HFF-Myc (cell line): ENCODE results near the gene CORO1A.
"Not testable (repeated sequence)": the region's sequence is repeated elsewhere in the genome, so short reads cannot be mapped to it uniquely, and the experiment has no call there.

Experiments
- DNase-seq: peaks from one replicate; pipeline ENCODE4 v3.0.0-alpha.2; 2011; ENCODE audit warnings: low read depth; ENCODE audit errors: extremely low read depth
- H3K4me3 ChIP-seq: replicated peaks from 2 replicates; pipeline ENCODE4 v1.5.1; 2011; ENCODE audit warnings: low read depth, mild to moderate bottlenecking, control low read depth, low read length
- CTCF ChIP-seq: IDR thresholded peaks from 2 replicates; pipeline ENCODE4 v1.5.1; 2012; ENCODE audit warnings: mild to moderate bottlenecking, low read depth, low read length, control low read depth; ENCODE audit errors: missing control alignments

Gene CORO1A

GRCh38 chr16:30152517-30152916, 30.9 kb upstream of the CORO1A start:
- no peak for TF ChIP-seq CTCF
- H3K4me3 ChIP-seq = no peak overlapping the region
- DNase-seq = no peak

DNA sequence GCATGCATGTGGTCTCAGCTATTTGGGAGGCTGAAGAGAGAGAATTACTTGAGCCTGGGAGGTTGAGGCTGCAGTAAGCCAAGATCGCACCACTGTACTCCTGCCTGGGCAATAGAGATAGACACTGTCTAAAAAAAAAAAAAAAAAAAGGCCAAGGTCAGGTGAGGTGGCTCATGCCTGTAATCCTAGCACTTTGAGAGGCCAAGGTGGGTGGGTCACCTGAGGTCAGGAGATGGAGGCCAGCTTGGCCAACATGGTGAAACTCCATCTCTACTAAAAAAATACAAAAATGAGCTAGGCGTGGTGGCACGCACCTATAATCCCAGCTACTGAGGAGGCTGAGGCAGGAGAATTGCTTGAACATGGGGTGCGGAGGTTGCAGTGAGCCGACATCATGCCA, 28.2 kb upstream of the CORO1A start:
- DNase-seq = no peak
- no peak overlapping the region for H3K4me3 ChIP-seq
- no peak for TF ChIP-seq CTCF

DNA sequence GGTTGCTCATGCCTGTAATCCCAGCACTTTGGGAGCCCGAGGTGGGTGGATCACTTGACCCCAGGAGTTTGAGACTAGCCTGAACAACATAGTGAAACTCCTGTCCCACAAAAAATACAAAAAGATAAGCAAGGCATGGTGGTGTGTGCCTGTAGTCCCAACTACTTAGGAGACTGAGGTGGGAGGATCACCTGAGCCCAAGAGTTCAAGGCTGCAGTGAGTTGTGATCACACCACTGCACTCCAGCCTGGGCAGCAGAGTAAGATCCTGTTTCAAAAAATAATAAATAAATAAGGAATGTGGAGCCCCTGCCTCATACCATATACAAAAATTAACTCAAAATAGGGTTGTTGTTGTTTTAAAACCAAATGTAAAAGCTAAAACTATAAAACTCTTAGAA, 26.2 kb upstream of the CORO1A start:
- no peak for TF ChIP-seq CTCF
- DNase-seq = no peak
- no peak overlapping the region for H3K4me3 ChIP-seq

- H3K4me3 ChIP-seq = no peak overlapping the region
- TF ChIP-seq CTCF = no peak
- DNase-seq = no peak
These were observed 19.9 kb upstream of the CORO1A start for GRCh38 chr16:30163538-30163937.

DNA sequence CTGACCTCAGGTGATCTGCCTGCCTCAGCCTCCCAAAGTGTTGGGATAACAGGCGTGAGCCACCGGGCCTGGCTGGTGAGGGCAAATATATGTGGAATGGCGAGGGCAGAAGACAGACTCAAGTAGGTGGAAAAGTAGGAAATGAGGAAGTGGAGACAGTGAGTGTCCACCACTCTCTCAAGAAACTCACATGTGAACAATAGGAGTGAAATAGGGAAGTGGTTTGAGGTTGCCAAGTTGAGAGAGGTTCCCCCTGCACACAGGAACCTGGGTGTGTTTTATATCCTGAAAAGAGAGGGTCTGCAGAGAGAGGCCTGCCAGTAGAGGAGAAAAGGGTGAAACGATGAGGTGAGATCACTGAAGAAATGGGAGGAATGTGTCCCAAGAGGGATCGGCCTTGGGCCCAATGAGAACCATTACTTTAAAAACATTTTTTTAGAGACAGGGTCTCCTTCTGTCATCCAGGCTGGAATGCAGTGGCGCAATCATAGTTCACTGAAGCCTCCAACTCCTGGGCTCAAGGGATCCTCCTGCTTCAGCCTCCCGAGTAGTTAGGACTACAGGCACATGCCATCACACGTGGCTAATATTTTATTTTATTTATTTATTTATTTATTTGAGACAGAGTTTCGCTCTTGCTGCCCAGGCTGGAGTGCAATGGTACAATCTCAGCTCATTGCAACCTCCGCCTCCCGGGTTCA, 17.1 kb upstream of the CORO1A start:
- no peak for DNase-seq
- no peak for TF ChIP-seq CTCF
- no peak overlapping the region for H3K4me3 ChIP-seq

DNA sequence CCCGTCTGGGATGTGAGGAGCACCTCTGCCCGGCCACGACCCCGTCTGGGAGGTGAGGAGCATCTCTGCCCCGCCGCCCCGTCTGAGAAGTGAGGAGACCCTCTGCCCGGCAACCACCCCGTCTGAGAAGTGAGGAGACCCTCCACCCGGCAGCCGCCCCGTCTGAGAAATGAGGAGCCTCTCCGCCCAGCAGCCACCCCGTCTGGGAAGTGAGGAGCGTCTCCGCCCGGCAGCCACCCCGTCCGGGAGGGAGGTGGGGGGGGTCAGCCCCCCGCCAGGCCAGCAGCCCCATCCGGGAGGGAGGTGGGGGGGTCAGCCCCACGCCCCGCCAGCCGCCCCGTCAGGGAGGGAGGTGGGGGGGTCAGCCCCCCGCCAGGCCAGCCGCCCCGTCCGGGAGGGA, 14.7 kb upstream of the CORO1A start:
- not testable (repeated sequence) for H3K4me3 ChIP-seq, DNase-seq

DNA sequence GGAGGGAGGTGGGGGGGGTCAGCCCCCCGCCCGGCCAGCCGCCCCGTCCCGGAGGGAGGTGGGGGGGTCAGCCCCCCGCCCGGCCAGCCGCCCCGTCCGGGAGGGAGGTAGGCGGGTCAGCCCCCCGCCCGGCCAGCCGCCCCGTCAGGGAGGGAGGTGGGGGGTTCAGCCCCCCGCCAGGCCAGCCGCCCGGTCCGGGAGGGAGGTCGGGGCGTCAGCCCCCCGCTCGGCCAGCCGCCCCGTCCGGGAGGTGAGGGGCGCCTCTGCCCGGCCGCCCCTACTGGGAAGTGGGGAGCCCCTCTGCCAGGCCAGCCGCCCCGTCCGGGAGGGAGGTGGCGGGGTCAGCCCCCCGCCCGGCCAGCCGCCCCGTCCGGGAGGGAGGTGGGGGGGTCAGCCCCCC, 14.0 kb upstream of the CORO1A start:
- not testable (repeated sequence) for H3K4me3 ChIP-seq, DNase-seq

GRCh38 chr16:30170145-30170544, 13.3 kb upstream of the CORO1A start:
- not testable (repeated sequence) for DNase-seq, H3K4me3 ChIP-seq

- TF ChIP-seq CTCF = no peak
- no peak for DNase-seq
- H3K4me3 ChIP-seq = no peak overlapping the region
These were observed 10.3 kb upstream of the CORO1A start for GRCh38 chr16:30173054-30173453.

GRCh38 chr16:30176876-30177275, 6.5 kb upstream of the CORO1A start:
- H3K4me3 ChIP-seq, DNase-seq: not testable (repeated sequence)
